GM21723 (cell line): ENCODE results near the gene RASSF8.
"Not testable (repeated sequence)": the region's sequence is repeated elsewhere in the genome, so short reads cannot be mapped to it uniquely, and the experiment has no call there.

Experiments
- ATAC-seq: cut with Tn5 transposase; IDR thresholded peaks from one replicate; pipeline ENCODE4 v1.9.1; 2021; ENCODE audit warnings: mild to moderate bottlenecking, moderate library complexity; ENCODE audit not compliant: unreplicated experiment

The RASSF8 gene

DNA sequence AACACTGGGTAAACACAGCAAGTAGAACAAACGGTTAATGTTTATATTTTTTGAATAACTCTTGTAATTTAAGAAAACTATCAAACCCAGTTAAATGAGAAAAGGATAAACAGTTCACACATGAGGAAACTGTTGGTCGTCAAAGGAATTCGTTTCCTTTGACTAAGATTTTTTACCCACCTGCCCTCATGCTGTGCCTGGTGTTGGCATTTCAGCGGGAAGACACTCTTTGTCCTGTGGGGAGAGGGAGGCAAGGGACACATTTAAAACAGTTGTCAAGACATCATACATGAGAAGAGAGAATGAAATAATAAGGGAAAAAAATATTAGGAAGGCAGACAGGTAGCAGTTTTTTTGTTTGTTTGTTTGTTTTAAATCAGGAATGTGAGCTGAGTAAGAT is 95.9 kb downstream of the RASSF8 start:
- ATAC-seq, result no peak

DNA sequence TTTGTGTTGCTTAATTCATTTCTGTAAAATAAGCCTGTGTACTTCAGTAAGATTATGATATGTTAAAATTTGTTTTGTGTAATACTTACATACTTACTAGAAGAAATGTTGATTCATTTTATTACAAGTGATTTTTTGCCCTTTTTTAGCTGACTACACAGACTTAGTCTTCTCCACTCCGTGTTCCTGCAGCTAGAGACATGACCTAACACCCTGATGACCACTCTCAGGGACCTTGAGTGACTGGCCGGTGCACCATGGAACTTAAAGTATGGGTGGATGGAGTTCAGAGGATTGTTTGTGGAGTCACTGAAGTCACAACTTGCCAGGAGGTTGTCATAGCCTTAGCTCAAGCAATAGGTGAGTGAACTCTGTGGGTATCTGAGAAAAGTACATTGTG is 96.6 kb downstream of the RASSF8 start:
- no peak for ATAC-seq

DNA sequence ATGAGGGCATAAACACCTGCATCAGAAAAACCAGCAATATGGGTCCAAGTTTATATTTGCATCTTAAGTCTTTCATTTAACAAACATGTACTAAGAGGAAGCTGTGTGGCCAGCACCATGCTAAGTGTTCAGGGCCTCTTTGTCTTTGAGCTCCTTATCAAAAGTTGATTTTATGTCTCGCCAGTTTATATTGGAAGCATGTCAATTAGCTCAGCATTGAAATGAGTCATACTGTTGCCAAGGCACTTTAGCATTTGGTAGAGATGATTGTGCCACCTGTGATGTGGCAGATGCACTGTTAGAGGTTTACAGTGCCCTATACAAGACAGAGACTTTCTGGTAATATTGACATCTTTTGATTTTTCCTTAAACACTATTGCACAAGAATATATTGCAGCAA is 97.9 kb downstream of the RASSF8 start:
- no peak for ATAC-seq

DNA sequence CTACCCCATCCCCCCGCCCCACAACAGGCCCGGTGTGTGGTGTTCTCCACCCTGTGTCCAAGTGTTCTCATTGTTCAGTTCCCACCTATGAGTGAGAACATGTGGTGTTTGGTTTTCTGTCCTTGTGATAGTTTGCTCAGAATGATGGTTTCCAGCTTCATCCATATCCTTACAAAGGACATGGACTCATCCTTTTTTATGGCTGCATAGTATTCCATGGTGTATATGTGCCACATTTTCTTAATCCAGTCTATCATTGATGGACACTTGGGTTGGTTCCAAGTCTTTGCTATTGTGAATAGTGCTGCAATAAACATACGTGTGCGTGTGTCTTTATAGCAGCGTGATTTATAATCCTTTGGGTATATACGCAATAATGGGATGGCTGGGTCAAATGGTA is 98.8 kb downstream of the RASSF8 start:
- ATAC-seq, result not testable (repeated sequence)

GRCh38 chr12:26058308-26058707 is 99.8 kb downstream of the RASSF8 start:
- ATAC-seq, result no peak

GRCh38 chr12:26058818-26059217 is 100.3 kb downstream of the RASSF8 start:
- no peak for ATAC-seq

GRCh38 chr12:26062006-26062405 is 103.5 kb downstream of the RASSF8 start:
- no peak for ATAC-seq

- no peak for ATAC-seq
Observed at GRCh38 chr12:26062566-26062965, 104.1 kb downstream of the RASSF8 start.

- no peak for ATAC-seq
Observed at GRCh38 chr12:26065451-26065850, 107.0 kb downstream of the RASSF8 start.

DNA sequence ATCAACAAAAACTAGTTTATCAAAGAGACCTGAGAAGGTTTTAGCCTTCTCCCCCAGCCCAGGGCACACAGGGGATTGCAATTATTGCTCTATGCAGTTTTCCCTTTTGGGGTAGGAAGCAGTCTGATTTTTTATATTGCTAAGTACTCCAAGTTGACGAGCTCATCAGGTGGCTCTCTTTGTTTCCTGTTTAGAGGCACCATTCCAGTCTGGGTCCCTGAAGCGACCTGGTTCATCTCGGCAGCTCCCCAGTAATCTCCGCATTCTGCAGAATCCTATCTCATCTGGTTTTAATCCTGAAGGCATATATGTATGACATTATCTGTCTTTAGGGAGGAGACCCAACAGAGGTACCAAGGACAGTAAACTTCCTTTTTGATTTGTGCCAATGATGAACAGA is 110.0 kb downstream of the RASSF8 start:
- no peak for ATAC-seq

GRCh38 chr12:26069796-26070195 is 111.3 kb downstream of the RASSF8 start:
- ATAC-seq, result no peak

DNA sequence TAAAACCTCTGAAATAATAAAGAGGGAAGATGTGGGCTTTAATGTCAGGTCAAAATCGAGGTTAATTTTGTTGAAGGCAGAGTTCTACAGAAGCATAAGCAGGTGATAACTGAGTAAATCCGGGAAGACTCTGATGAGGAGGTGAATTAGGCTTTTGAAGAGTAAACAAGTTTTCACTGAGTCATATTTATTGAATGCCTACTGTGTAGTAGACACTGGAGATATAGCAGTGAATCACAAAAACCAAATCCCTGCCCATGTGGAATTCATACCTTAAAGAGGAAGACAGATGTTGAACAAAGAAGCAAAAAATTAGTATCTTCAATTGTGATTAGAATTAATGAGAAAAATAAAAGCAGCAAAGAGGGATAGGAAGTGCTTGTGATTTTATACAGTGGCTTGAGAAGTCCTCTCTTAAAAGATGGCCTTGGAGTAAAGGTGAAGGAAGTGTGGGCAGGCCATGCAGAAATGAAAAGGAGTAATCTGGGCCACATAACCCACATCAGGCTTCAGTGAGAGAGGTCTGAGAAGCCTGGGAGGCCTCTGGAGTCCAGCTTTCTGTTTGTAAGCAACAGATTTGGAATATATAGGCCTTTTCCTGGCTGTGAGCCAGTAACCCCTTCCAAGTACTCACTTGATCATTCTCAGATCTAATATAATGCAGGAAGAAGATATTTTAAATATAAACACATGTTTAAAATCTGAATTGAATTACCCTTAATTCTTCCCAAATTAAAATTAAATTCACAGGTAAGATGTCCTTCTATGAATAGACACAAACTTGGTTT is 119.6 kb downstream of the RASSF8 start:
- no peak for ATAC-seq

- no peak for ATAC-seq
Observed at GRCh38 chr12:26080911-26081310, 122.4 kb downstream of the RASSF8 start.

DNA sequence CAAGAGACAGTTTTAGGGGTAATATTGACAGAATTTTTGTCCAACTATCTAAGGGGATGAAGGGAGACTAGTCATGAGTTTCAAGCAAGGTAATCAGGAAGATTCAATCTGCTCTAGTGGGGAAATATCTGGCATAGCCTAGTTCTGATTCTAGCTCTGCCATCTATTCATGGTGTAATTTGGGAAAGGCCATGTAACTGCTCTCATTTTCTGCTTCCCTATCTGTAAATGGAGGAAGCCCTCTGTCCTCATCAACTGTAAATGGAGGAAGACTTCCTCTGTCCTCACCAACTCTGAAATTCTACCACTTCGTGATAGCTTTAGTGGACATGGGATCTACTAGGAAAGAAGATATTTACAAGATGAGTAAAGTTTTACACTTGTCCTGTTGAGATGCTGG is 128.5 kb downstream of the RASSF8 start:
- no peak for ATAC-seq

- peak; percentile 98 for ATAC-seq
Observed at GRCh38 chr12:26088998-26089397, 130.5 kb downstream of the RASSF8 start.

DNA sequence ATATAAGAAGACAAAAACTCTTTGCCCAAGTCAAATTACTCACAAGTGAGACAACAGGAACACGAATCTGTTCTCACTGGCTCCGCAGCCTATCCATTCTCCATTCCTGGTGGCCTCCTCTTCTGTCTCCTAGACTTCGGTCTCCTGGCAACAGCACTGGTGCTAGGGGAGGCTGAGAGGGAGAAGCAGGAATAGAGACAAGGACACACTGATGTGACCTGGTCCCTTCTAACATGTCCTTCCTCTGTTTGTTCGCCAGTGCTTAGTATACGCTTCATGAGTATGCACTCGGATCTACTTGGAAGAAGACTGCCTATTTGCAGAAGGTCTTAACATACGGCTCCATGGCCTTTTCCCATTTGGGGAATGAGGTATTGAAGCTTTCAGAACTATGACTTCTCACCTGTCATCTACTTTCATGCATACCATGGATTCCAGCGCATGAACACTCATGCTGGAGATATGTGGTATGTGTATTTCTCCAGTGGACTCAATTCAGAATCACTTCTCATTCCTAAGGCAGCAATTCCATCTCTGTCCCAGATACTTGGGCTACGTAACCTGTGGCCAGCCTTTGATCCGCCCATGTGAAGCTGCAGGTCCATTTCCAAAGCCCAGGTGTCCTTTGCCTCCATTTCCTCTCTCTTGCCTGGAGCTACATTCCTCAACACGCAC is 132.5 kb downstream of the RASSF8 start:
- ATAC-seq, result no peak

DNA sequence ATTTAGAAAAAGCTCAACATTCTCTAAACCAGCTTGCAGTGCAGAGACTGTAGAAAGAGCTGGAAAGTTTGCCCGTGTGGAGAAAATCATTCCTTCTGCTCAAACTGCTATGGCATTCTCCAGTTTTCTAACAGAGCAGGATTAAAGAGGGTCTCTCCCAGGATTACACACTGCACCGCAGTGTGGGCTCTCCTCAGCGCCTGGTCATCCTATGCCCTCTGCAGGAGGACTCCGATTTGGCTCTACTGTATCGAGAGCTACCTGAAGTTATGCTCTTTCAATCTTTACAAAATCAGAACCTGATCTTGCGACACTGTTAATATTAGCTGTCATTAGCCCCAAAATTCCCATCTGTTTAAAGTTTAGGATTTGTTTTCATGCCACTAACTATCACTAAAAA is 133.3 kb downstream of the RASSF8 start:
- ATAC-seq, result no peak

DNA sequence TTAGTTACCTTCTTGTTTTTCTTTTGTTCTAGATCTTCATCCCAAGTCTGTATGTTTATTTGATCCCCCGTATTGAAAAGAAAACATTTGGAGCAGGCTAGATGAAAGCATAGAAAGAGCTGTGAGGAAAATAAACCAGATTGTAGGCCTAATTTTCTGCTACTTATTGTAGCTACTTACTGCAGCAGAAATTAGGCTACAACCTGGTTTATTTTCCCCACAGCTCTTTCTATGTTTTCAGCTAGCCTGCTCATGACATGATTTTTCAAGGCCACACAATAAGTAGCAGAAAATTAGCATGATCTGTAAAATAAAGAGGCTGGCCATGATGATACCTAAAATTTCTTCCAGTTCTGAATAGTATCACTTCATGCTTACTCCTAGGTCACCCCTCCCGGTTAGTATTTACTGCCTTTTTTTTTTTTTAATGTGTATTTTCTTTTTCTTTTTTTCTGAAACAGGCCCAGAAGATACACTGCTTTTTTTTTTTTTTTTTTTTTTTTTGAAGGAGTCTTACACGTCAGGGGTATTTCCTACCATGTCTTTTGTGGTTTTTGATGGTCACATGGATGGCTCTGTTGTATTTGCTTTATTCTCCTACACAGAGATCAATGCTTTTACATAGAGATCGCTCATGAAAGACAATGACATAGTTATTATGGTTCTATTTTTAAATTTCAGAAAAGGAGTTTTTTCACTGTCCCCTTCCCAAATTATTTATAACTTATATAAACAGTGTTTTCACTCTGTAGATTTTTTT is 134.0 kb downstream of the RASSF8 start:
- ATAC-seq, result no peak

GRCh38 chr12:26095186-26095585 is 136.7 kb downstream of the RASSF8 start:
- ATAC-seq, result no peak

GRCh38 chr12:26096036-26096435 is 137.6 kb downstream of the RASSF8 start:
- no peak for ATAC-seq

DNA sequence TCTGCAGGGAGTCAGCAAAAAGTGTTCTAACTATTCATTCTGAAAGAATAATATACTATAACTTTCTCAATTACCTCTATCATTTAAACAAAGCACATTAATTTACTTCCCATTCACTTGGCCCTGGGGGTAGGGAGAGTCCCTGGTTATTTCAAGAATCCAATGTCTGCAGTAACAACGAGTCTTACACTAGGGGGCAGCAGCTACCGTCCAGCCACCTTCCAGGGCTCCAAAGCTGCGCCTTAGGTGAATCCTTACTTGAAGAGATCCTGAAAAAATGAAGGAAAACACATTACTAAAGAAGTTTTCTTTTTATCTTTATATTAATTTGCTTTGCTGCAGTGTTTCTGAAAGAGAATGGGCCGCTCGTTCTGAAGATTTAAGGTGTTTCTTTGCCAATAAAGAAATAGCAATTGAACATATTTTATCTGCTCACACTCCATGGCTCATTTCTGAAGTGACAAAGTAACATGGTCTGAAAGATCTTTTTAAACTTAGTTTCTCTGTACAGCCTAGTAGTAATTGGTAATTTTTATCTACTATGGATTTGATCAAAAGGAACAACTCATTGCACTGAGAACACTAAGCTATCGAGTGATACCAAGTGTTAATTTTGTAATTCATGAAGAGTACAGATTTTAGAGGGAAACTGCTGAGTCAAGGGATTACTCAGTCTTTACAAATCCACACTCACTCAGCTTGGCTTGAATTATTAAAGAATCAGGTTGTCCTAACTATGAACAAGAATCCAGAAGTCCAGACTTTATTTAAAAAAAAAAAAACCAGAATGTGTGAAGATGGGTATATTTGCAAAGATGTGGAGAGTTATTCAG is 138.8 kb downstream of the RASSF8 start:
- ATAC-seq, result peak; percentile 92
